Measurements from ENCODE around the gene PPIL4.

DNA sequence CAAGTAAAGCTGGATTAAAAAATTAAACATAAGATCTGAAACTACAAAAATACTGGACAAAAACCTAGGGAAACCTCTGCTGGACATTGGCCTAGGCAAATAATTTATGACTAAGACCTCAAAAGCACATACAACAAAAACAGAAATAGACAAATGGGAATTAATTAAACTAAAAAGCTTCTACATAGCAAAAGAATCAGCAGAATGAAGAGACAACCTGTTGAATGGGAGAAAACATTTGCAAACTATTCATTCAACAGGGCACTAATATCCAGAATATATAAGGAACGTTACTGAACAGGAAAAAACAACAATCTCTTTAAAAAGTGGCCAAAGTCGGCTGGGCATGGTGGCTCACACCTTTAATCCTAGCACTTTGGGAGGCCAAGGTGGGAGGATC is 13.5 kb upstream of the PPIL4 start:
- TF ChIP-seq, protein P1, sequence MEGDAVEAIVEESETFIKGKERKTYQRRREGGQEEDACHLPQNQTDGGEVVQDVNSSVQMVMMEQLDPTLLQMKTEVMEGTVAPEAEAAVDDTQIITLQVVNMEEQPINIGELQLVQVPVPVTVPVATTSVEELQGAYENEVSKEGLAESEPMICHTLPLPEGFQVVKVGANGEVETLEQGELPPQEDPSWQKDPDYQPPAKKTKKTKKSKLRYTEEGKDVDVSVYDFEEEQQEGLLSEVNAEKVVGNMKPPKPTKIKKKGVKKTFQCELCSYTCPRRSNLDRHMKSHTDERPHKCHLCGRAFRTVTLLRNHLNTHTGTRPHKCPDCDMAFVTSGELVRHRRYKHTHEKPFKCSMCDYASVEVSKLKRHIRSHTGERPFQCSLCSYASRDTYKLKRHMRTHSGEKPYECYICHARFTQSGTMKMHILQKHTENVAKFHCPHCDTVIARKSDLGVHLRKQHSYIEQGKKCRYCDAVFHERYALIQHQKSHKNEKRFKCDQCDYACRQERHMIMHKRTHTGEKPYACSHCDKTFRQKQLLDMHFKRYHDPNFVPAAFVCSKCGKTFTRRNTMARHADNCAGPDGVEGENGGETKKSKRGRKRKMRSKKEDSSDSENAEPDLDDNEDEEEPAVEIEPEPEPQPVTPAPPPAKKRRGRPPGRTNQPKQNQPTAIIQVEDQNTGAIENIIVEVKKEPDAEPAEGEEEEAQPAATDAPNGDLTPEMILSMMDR (IDR thresholded peaks at IDR 0.05; ENCODE audit: extremely low read depth in 1 of 2, insufficient read depth in 1 of 2, low read depth in 1 of 2, low read length in 2 of 2): no peak
- no peak for TF ChIP-seq POLR2A (IDR thresholded peaks at IDR 0.05; ENCODE audit: low read depth, low read length)
- no peak for TF ChIP-seq POLR2AphosphoS5 (IDR thresholded peaks at IDR 0.05; ENCODE audit: insufficient read depth, low read depth, low read length)
- TF ChIP-seq GATA2 (IDR thresholded peaks at IDR 0.05; ENCODE audit: insufficient read depth, insufficient read length, low read depth, low read length): no peak
- no peak for TF ChIP-seq EZH2 (IDR thresholded peaks at IDR 0.05; ENCODE audit: borderline replicate concordance, low read depth, low read length, severe bottlenecking)
- no peak for TF ChIP-seq FOS (IDR thresholded peaks at IDR 0.05; ENCODE audit: borderline replicate concordance, insufficient read depth, low read length)
- TF ChIP-seq, protein P2, sequence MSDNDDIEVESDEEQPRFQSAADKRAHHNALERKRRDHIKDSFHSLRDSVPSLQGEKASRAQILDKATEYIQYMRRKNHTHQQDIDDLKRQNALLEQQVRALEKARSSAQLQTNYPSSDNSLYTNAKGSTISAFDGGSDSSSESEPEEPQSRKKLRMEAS (IDR thresholded peaks at IDR 0.05; ENCODE audit: insufficient read depth, insufficient read length): no peak
- TF ChIP-seq MYC (IDR thresholded peaks at IDR 0.05; ENCODE audit: low read depth, low read length): no peak
- no peak for TF ChIP-seq JUN (IDR thresholded peaks at IDR 0.05; ENCODE audit: borderline replicate concordance, insufficient read depth, insufficient read length, low read depth)
